ENCODE measurements around the gene PDZK1.
"Not testable (repeated sequence)": the region's sequence is repeated elsewhere in the genome, so short reads cannot be mapped to it uniquely, and the experiment has no call there.

The PDZK1 gene

DNA sequence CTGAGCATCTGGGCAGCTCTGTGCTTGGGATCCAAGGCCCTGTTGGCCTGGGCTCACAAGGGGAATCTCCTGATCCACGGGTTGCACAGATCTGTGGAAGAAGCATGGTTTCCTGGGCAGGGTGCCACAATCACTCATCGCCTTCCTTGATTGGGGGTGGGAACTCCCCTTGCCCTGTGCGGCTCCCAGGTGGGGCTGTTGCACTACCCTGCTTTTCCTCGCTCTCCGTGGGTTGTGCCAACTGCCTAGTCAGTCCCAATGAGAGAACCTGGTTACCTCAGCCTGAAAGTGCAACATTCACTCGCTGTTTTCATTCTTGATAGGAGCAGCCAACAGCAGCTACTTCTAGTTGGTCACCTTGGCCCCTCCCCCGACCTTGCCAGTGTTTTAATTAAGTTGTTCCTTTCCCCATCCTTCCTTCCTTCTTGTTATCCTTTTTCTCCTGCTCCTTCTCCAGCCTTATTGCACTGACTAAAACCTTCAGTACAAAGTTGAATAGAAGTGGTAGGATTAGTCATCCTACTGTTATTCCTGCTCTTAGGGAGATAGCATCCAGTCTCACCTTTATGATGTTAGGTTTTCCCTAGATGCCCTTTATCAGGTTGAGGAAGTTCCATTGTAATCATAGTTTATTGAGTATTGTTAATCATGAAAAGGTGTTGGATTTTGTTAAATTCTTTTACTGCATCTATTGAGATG is 50.8 kb downstream of the PDZK1 start:
- DNase-seq (ENCODE audit: low spot score) = not testable (repeated sequence)

DNA sequence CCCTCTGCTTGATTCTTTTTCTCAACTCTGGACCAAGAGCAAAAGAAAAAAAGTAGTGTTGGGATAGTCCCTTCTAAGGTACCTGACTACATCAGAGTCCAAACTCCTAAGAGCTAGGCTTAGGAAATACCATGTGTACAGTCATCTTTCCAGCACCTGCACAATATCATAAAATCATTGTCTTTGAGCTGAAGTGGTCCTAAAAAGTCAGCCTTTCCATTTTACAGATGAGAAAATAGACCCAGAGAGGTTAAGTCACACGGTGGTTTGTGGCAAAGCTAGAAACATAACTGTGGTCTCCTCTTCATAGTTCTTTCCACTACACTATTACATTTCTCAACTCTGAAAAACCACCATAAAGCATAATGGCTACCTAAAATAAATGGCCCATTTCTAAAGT is 63.2 kb downstream of the PDZK1 start:
- not testable (repeated sequence) for DNase-seq (ENCODE audit: low spot score)

DNA sequence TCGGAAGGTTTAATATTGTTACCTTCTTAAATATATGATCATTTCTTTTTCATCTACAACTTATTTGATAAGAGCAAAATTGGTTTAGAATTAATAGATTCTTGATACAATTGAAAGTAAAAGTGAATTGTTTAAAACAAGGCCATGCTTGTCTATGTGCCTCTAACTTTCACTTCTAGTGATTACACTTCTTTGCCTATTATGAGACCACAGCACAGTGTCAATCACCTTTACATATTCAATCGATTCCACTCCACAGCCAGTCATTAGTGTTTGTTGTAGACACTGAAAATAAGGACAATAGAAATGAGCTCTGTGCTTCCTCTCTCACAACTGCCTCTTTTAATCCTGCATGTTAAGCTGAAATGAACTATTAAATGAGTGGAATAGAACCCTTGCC is 65.3 kb downstream of the PDZK1 start:
- DNase-seq (ENCODE audit: low spot score) = not testable (repeated sequence)

DNA sequence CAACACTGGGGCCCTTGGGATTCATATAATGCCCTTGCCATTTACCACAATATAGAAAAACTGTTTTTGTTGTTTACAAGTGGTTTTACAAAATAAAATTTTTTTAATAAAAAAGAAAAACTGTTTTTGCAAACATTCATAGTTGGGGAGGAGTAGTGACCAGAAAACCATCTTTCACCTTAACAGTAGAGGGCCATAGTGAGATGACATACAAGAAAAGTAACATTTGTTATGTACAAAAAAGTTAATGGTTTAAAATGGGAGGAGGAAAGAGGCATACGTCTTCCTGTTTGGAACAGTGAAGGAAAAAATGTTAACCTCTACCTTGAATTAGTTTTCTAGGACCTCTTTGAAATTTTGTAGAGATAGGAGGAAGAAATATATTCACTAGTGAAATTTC is 70.9 kb downstream of the PDZK1 start:
- not testable (repeated sequence) for DNase-seq (ENCODE audit: low spot score)

DNA sequence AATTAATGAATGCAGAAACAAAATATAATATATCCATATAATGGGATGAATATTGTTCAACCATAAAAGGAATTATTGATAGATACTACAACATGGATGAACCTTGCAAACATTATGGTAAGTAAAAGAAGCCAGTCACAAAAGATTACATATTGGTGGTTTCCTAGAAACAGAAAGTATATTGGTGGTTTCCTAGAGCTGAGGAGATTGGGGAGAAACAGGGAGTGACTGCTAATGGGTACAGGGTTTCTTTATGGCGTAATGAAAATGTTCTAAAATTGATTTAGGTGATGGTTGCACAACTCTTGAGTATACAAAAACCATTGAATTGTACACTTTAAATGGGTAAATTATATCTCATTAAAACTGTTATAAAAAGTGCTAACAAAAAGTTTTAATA is 85.0 kb downstream of the PDZK1 start:
- DNase-seq (ENCODE audit: low spot score) = not testable (repeated sequence)

Data from COLO829 (cell line).